IPS DF 4.7 (cell line): Measurements from ENCODE around the gene SAMSN1.

Experiments used
- DNase-seq: peaks from one replicate; pipeline ENCODE4 v3.0.0-alpha.2; 2013; ENCODE audit warnings: low spot score; ENCODE audit errors: extremely low read depth

The SAMSN1 gene

DNA sequence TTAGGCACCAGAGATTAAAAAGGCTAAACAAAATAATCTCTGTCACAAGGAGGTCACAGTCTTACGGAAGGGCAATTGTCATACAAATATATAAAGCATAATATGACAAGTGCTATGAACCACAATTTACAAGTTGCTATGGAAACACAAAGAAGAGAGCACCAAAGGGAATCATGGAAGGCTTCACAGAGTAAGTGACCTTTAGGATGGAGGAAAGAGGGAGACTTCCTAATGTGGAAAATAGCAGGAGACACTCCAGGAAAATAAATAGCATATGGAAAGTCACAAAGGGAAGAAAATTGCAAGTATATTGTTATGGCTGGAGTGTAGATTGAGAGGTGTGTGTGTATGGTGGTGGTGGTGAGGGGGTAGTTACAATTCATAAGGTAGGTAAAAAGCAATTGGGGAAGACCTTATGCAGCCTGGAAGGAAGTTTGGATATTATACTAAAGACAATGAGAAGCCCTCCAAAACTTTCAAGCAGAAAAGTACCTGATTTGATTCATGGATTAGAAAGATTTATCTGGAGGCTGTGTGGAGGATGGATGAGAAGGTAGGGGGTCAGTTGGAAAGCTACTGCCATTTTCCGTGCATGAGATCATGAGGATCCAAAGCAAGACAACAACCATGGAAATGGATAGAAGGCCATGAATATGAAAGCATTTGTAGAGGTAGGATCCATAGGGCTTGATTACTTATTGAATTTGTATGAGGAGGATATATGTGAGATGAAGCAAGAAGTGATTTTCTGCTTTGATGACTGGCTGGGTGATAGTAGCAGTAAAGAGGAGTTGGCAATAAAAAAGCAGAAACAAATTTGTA lies 61.7 kb downstream of the SAMSN1 start:
- DNase-seq: no peak

DNA sequence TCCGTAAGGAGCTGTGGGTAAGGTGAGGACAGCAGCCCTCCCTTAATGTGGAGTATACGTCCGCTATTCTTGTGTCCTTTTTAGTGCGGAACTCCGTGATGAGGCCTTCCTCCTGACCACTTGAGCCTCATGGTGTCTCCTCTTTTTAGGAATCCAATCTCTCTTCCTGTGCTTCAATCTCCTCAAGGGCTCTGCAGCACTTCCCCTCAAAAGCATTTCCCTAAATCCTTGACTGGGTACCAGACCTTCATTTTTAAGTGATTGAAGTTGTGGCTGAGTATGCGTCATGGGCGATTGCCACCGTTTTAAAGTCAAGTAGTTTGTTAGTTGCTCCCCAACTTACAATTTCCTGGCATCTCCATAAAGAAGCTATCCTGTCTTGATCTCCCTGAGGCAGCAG lies 62.8 kb downstream of the SAMSN1 start:
- no peak for DNase-seq

DNA sequence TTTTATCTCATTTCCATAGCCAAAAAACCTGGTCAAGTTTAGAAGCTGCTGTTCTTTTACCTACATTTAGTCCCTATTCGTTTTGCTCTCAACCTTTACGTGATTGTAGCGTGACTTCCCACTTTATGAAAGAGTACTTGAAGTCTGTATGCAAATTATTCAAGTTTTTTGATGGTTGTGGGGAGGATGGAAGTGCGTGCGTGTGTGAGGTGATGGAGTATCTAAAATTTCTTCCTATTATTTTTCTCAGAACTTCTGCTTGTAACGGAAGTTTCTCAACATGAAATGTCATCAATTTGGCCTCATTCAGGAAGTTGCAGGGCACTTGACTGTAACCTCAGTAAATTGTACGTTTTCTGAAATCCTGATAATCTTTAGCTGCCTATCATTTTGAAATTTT lies 64.0 kb downstream of the SAMSN1 start:
- DNase-seq: no peak

DNA sequence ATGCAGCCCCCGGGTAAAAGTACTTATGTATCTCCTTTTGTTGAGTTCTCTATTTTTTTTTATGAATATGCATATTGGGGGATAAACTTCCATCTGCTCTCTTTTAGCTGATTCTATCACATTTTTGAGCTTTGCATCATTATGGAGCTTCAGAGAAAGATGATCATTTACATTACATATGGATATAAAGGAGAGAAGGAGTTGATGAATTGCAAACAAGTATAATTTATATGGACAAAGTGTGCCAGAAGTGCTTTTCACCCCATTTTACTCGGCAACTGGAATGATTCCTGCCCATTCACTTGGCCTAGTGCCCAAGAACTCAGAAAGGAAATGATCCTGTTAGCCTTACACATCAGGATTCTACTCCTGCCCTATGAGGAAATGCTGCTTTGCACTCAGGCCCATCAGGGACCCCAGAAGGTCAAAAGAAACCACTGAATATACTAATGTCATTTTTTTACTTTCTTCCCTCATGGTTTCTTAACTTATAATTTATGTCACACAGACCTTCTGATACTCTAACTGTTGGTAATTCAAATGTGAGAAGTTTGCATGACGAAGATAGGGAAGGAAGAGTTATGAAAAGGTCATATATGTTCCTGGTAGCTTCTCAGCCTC lies 65.6 kb downstream of the SAMSN1 start:
- DNase-seq: no peak

DNA sequence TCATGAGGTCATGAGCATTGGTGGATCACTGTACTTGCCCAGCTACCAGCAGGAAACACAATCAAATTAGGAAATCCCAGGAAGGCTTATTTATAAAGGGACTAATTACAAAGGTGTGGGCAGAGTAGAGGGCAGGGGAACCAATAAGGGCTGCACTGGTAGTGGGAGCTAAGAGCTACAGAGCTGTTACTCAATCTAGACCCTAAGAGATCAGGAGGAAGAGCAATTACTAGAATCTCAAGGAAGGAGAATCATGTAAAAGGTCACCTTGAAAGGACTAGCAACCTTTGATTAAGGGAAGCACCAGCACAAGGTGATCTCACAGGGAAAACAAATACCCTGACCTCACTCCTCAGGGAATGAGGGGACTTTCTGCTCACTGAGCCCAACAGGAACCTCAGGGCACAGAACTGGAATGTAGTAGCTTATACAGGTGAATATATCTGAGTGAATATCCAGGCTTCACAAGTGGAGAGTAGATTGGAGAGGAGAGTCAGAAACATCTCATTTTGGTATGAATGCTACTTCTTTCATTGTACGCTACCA lies 66.8 kb downstream of the SAMSN1 start:
- no peak for DNase-seq

DNA sequence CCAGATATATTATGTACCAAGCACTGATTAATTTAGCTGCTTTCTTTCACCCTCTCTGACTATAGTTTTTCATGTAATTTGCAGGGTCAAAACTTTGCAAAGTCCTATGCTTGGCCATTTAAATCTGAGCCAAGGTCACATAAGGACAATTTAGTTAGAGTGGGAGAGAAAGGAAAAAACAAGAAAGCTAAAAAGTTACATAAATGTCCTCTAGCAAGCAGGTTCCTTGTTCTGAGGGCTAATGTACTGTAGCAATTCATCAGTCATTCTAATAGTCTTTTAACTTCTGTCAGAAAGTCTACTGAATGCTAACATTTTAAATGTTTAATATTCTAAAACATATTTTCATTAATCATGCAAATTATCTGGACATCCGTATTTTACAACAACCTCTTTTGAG lies 68.3 kb downstream of the SAMSN1 start:
- no peak for DNase-seq

DNA sequence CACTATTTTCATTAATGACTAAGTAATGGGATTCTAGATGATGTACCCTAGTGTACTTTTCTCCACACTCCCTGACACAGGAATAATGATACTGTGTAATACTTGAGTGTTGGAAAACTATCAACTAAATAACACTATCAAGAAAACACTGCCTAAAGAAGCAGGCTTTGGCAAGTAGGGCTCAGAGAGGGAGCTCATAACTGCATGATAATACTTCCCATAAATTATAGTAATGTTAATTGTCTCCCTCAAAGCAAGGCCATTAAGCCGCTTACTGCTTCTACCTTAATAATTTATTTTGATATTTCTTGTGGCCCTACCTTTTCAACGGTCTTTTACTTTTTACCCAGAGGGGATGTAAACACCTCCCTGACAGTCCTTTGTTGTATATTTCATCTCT lies 69.0 kb downstream of the SAMSN1 start:
- no peak for DNase-seq

DNA sequence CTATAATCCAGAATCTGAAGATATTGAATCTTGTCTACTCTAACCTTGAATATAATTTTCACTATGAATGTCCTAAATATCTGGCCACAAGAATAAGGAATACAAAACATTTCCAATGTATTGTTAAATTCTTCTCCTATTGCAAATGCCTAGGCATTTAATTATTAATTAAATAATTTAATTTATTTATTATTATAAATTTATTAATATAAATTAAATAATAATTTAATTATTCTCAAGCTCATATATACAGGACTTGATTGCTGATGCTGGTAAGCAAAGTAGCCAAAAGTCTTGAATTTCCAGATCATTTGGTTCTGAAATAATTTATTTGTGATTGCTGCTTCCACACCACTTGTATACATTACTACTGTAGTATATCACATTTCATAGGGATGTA lies 71.1 kb downstream of the SAMSN1 start:
- no peak for DNase-seq

DNA sequence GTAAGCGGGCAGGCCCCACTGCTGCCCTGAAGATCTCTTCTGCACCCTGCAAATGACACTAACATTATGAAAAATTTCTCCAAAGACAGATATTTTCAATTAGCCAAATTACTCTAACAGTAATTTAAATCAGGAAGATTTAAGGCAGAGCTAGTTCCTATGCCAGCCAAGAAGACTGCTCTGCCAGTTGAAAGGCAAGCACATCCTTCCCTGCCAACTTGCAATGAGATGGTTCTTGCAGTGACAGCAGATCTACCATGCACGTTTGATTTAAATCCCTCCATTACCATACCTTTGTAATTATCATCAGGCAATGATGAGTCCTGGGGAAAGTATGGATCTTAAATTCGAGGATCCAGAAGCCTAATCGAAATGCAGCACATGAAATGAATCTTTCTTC lies 76.5 kb downstream of the SAMSN1 start:
- no peak for DNase-seq

DNA sequence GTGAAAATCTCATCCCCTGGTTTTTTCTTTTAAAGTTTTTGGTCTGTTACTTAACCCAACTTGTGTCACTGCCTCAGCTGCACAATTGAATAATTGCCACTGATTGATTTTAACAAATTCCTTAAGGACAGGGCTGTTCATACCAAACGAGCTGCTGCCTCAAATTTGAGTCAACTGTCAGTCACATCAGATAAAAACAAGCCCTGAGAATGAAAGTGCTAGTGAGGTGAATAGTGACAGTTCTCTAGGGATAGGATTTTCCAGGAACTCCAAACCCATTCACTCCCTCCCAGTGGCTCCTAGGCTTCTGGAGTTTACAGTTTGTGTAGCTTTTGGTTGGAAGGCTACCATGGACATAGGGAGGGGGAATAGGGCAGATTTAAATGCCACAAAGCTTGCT lies 79.4 kb downstream of the SAMSN1 start:
- no peak for DNase-seq

DNA sequence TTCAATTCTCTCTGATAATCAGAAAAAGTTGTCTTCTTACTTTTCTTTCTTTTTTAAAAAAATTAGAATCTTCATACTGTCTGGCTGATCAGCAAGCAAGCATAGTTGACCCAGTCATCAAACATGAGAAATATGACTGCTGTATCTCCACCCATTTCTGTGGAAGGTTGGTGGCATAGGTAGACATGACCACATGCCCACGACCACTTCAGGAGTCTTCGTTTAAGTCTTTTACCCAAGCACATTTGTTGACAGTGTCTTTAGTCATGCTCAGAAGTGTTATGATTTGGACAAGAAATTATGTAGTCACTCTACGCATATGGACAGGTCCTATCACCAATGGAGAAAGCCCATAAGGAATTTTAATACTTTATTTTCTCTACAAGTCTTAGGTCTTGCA lies 88.4 kb downstream of the SAMSN1 start:
- DNase-seq: no peak

DNA sequence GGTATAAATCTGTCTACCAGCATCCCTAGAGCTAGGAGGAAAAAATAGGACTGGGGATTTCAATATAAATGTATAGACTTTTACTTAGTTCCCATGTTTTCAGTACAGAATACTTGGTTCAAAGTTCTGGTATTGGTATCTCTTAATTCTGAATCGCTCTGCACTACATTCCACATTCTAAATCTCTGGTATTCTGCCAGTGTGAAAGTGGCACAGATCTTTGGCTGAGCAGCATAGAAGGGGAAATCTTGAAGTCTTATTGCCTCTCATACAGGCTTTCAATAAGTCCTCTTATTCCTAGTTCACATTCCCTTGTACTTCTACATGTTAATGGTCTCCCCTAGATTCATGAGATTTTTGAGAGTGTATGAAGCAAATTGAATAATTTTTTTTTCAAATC lies 89.2 kb downstream of the SAMSN1 start:
- DNase-seq: no peak

DNA sequence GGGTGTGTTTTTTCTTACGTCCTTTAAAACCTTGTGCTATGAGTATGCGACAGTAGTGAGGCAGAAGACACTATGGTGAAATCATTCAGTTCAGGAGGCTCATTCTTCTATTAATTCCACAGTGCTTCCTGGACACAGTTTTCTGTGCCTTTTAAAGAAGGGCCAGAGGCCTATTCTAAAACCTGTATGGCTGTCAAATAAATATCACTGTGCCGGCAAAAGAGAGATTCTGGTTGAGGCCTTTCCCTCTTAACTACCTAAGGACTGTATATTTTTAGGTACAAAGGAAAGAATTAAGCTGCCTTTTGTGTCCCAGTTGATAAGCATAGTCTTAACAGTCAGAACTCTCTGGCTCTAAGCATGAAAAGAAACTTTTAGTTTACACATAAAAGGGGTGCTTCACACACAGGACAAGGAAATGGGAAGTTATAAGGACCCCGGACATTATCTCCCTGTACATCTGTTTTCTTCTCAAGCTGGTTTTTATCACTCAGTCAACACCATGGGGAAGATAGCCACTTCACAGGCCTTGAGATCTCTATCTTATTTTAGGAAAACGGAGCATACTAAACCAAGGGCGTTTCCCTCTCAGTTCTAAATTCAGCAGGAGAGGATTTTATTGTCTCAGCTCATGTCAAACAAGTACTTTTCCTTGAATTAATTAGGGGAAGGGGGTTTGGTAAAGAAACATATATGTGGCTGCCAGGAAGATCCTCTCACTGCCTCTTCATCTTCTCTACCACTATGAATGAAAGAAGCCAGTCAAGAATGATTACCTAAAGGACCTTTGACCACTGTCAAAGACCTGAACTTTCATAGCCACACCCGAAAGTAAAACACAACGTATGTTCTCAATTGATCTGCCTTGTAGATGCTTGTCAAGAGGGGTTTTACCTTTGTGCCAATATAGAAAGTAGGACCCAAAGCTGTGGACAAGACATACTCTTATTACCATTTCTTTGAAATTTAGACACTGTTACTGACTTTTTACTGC lies 91.8 kb downstream of the SAMSN1 start:
- DNase-seq: no peak

DNA sequence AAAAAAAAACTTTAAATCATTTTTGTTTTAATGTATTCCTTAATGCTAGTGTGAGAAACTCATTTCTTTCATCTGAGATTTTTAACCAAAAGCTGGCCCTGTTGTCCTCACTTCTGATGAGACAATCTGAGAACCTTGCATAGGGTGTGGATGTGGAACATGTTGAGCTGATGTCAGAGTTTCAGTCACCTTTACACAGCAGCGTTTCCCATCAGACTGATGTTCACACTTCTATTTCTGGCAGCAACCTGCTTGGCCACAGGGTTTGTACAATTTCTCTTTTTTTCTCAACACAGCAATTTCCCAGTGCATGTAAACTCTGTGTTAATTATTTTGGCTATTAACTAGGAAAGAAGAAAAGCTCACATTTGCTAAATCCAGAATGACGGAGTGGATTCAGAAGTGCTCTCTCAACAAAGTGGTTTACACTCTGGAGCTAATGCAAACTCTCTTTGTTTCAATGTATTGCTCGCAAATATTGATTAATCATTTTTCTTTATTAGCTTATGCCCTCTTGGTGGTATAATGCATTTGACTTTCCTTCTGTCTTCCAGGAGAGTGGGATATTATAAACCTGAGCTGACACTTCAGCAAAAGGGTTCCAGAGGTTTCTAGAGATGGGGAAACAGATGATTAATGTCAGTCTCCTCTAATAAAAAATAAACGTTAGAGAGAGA lies 92.6 kb downstream of the SAMSN1 start:
- DNase-seq: no peak

DNA sequence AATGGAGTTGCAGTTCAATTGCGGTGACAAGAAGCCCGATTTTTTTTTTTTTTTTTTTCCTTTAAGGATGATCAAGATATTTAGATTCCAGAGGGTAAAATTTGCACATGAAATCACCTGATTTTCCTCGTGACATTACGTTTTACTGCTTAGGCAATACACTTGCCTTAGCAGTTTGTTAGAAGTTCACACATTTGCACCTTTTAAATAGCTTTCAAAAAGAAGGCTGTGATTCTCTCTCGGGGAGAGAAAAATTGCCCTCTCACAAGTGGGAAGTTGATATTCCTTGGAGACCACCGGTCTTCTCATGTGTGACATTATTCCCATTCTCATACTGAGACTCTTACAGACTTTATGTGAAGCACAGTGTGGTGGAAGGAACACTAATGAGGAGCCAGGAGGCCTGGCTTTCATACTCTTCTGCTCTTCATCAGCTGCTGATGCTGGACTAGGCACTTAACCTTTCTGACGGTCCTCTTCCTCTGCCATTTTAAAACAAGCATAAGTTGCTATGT lies 93.3 kb downstream of the SAMSN1 start:
- no peak for DNase-seq

DNA sequence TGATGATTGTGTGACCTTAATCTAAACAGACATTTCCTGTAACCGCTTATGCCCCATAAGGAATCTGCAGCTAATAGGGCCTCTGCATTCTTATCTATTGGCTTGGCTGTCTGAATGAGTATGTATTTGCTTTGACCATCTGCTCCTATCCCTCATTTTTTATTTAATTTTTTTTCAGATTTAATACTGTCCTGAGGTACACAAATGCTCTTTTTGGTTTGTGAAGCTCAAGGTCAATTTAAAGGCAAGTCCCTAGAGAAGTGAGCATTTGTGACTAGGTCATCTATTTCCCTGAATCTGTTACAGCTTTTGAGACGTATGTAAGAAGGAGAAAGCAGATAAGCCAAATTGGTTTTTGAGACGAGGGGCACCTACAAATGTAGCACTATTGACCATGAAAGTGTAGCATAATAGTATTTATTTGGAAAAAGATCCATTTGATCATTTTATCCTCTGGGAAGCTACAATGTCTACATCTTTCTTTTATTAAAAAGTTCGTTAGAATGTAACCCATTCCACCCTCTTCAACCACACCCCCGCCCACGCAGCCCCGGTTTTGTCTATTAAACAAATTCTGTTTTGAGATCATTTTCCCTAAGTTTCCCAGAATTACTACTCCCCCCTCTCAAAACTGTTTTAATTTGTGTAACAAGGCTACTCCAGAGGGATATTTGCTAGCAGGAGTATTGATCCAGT lies 93.9 kb downstream of the SAMSN1 start:
- DNase-seq: no peak

DNA sequence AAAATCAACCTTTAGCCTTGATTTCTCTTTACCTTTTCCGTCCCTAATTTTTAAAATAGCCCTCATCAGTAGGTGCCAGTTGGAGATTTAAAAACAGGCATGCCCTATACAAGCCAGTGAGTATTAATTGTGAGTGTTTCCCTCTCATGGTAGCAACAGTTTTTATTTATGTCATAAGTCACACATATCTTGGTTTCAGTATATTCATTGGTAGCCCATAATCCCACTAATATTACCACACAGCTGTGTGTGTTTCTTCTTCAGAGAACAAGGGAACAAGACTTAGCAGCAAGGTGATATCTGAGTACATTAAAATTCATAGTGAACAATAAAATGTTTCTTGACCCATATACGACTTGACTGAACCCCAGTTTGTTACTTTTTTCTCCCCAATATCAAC lies 94.6 kb downstream of the SAMSN1 start:
- no peak for DNase-seq

DNA sequence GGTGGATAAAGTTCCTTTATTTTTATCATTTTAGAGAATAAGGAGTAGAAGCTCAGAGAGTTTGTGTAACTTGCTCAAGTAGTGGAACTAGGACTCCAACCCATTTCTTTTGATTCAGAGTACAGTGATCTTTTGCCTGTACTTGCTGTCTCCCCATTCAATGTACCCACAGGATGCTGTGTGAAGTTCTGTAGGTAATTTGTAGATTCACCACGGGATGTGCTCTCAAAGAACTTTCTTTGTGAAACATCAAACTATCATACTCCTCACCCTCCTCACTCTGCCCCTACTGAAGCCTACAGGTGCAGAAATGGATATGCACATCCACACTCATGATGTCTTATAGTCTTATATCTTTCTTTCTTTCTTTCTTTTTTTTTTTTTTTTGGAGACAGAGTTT lies 97.3 kb downstream of the SAMSN1 start:
- no peak for DNase-seq

DNA sequence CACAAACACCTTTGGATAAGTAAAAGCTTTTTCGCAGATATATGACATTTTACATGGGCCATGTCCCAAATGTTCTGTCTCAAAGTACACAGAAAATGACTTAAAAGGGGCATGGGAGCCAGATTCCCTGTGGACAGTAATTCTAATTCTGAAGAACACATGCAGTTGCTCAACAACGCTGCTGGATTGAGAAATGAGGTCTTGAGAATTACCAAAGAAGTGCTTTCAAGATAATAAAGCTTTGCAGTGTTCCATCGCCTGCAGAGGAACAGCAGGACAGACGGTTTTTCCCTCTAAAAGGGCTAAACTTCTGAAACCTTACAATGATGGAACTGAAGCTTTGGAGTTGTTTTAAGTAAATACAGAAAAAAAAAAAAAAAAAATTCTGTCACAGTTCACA lies 107.9 kb downstream of the SAMSN1 start:
- no peak for DNase-seq

DNA sequence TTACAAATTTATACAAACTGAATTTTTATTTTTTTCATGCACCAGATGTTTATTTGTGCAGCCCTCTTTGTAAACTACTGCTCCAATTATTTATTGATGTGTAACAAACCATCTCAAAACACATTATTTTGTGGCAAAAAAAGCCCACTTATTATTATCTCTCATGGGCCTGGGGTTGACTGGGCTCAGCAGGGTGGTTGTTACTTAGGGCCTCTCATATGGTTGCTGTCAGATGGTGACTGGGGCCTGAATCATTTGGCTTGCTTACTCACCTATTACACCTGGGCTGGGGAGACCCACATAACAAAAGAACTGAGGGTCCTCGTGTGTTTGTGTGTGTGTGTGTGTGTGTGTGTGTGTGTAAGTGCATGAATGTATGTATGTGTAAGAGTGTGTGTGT lies 110.7 kb downstream of the SAMSN1 start:
- no peak for DNase-seq
